GM18951 (cell line): ENCODE data around the gene MICOS13.
A peak's percentile ranks its signal among the peaks of the same experiment; 100 is the strongest.
"Not testable (repeated sequence)": the region's sequence is repeated elsewhere in the genome, so short reads cannot be mapped to it uniquely, and the experiment has no call there.

ENCODE experiments used
- POLR2A ChIP-seq: IDR thresholded peaks from 4 replicates; pipeline ENCODE4 v1.6.1; 2011; ENCODE audit warnings: mild to moderate bottlenecking; ENCODE audit not compliant: insufficient read length, insufficient read depth; ENCODE audit errors: extremely low read depth
- in situ Hi-C: fragments of 300-500 bp; cut with MboI; formaldehyde crosslinking; loops from one replicate; pipeline ENCODE4 v1.12.0; 2022; ENCODE audit warnings: low sequenced_read_pairs, mixed read lengths, inconsistent platforms; ENCODE audit not compliant: unreplicated experiment

MICOS13 gene

GRCh38 chr19:5711025-5711424 is 30.7 kb upstream of the MICOS13 start:
- no peak for TF ChIP-seq POLR2A
- in situ Hi-C loops = no loop called here

GRCh38 chr19:5707576-5708575 is 27.6 kb upstream of the MICOS13 start:
- TF ChIP-seq POLR2A = peak; percentile 24
- in situ Hi-C loops = no loop called here

GRCh38 chr19:5706876-5707573 is 26.7 kb upstream of the MICOS13 start:
- in situ Hi-C loops = no loop called here
- no peak for TF ChIP-seq POLR2A

DNA sequence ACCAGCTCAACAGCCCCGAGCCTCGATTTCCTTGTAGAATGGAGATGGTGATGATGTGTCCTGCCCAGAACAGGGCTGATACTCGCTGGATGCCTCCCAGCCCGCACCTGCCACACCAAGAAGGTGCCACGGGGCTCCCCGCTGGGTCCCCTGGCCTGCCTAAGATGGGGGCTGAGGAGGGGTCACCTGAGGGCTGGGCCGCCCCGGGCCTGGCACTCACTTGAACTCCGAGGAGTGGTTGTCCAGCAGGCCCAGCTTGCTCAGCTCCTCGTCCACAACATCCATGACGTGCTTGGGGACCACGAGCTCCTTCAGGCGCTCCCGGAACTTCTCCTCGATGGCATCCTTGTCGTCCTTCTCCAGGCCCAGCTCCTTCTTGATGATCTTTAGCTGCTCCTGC is 25.2 kb upstream of the MICOS13 start:
- in situ Hi-C loops = no loop called here
- no peak for TF ChIP-seq POLR2A

- in situ Hi-C loops = no loop called here
- TF ChIP-seq POLR2A = no peak
These were observed 23.8 kb upstream of the MICOS13 start for GRCh38 chr19:5703819-5704818.

- in situ Hi-C loops = not testable (repeated sequence)
These were observed 21.7 kb upstream of the MICOS13 start for GRCh38 chr19:5702053-5702410.

- in situ Hi-C loops = no loop called here
These were observed 20.3 kb upstream of the MICOS13 start for GRCh38 chr19:5700455-5701092.

DNA sequence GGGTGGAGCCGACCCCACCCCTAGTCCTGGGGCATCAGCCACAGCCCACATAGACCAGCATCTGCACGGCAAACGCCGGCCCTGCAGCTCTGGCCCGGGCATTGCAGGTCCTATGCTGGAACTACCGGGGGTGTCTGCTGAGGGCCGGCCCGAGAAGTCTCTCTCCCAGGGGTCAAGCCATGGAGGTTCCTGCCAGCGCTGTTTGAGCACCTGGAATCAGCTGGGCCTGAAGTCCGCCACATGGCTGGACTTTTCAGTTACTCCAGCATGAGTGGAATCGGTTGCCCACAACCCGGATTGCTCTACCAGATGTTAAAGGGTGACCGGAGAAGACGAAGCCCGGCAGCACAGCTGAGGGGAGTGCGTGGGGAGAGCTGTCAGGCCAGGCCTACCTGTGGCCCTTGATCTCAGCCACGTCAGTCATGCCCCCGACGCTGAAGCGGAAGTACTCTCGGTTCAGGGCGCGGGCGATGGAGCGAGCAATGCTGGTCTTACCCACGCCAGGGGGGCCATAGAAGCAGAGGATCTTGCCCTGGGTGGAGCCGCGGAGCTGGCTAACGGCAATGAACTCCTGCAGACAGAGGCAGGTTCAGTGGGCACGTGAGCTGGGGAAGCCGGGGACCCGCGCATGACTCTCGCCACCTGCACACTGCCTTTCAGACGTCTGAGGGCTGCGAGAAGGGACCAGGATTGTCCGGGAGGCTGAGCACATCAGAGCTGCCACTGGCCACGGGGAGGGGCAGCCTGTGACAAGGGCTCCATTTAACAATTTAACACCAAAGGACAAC is 18.5 kb upstream of the MICOS13 start:
- TF ChIP-seq POLR2A = no peak
- in situ Hi-C loops = no loop called here

More at GRCh38 chr19:5700455-5701092, 20.3 kb upstream of the MICOS13 start:
- no peak for TF ChIP-seq POLR2A

GRCh38 chr19:5697890-5698634 is 17.7 kb upstream of the MICOS13 start:
- TF ChIP-seq POLR2A = peak; percentile 16
- in situ Hi-C loops = no loop called here

GRCh38 chr19:5697022-5697889 is 16.9 kb upstream of the MICOS13 start:
- no peak for TF ChIP-seq POLR2A
- in situ Hi-C loops = no loop called here
